ENCODE measurements around the gene PDGFD.

The PDGFD gene

DNA sequence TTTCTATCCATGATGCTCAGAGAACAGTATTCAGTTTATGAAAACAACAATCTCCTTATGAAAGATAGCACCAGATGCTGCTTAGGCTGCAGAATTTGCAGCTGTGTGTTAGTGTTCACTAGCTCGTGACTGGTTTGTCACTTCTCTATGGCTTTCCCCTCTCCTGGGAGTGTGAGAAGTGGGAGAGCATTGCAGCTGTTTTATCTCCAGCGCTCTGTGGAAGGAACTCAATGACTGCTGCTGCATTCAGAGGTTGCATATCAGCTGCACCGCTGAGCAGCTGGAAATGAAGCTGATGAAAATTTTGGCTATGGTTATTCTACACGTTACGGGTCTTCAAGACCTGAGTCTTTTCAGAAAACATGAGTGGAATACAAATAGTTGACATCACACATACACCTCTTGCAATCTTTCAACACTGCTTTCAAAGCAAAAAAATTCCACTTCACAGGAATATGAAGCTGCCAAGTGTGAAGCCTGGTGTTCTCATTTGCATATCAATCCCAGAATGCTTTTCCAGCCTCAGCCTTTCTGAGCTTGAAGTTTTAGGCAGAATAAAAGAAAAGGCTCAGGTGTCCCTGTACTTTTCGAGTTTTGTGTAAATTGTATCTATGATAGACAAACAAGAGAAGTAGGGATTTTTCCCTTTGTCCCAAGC lies 276.8 kb downstream of the PDGFD start:
- DNase-seq (ENCODE audit: low read depth, low spot score) = no peak

DNA sequence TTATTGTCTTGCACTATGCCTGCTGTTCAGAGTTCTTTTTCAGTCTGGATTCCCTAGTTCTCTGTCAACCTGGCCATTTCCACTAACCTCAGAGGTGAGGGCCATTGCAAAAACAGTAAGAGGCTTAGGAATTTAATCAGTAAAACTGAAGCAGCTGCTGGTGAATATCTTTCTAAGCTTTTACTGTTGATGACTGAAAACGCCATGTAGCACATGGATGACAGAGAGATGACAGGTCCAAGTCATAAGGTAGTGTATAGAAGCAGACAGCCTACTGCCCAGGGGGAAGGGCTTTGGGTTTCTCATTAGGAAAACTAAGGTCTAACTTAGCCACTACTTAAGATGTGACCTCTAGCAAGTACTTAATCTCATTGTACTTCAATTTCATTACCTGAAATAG lies 280.1 kb downstream of the PDGFD start:
- no peak for DNase-seq (ENCODE audit: low read depth, low spot score)

DNA sequence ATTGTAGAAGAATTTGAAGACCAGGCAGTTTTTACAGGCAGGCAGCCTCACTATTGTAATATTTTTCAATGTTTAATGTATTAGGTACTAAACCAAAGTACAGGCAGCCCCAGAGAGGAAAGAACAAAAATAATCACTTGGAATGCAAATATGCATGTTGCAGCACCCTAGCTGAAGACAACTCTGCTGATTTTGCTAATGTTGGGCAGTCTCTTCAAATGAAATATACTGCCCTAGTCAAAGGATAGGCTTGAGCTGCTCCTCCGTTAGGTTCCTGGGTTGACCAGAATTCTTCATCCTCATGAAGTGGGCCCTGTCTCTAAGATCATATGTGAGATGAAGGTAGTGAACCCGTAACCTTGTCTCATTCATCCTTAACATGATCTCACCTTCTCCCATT lies 280.7 kb downstream of the PDGFD start:
- DNase-seq (ENCODE audit: low read depth, low spot score) = no peak

DNA sequence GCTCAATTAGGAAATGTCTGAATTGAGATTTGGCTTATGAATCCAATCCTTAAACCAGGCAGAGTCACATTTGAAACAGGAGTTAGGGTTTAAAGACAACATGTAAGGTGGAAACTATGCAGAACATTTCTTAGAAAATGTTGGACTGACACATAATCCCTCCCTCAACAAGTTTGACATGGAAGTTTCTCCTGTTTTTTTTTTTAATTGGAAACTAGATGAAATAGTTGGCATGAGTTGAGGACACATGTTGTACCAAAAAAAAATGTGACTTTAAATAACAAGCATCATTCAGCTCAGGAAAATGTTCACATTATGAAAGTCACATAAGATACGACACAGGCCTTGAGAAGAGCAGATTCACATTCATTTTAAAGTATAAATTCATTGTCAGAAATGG lies 282.4 kb downstream of the PDGFD start:
- DNase-seq (ENCODE audit: low read depth, low spot score) = no peak

DNA sequence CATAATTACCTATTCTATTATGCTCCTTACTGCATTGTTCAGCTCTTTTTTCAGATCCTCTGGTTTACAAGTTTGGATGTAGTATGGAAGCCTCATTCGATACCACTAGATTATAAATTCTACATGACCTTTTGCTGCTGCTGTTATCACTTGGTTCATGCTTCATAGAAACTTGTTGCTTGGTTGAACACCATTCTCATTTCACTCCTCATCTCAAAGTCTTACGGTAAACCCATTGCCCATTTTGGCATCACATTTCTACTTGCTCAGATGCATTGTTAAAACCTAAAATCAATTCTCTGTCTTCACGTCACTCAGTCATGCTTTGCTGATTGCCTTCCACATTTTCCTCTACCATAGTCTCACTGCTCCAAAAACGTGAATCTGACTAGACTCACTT lies 283.0 kb downstream of the PDGFD start:
- no peak for DNase-seq (ENCODE audit: low read depth, low spot score)

DNA sequence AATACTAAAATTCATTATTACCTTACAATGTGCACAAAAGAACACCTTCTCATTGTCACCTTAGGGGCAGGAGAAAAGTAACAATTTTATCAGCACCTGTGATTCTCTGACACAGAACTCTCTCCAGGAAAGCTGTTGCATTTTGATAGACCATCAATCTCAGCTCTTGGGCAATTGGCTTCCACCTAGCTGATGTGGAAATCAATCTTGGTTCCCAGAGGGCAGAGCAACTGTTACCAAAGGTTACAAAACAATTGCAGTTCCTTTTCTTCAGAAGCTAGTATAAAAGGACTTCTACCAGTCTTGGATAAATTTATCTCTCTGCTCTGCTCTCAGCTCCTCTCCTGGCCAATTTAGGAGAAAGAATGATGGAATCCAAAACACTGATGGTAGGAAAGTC lies 285.3 kb downstream of the PDGFD start:
- no peak for DNase-seq (ENCODE audit: low read depth, low spot score)

DNA sequence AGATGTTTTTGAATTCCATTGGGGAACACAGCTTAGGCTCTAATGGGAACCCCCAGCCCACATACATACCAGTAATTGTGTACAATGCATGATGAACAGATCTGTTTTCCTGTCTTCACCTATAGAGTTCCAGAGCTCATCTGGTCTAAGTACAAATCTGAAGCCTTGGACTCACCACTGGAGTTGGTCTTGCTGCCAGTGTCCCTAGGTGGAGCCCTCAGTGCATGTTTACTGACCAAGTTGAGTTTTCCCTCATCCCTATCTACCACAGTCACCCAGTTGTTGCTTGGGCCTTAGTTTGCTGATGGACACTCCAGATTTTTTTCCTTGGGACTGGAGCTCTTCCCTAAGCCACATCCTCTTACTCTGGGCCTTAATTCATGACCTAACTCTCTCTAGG lies 286.7 kb downstream of the PDGFD start:
- no peak for DNase-seq (ENCODE audit: low read depth, low spot score)

DNA sequence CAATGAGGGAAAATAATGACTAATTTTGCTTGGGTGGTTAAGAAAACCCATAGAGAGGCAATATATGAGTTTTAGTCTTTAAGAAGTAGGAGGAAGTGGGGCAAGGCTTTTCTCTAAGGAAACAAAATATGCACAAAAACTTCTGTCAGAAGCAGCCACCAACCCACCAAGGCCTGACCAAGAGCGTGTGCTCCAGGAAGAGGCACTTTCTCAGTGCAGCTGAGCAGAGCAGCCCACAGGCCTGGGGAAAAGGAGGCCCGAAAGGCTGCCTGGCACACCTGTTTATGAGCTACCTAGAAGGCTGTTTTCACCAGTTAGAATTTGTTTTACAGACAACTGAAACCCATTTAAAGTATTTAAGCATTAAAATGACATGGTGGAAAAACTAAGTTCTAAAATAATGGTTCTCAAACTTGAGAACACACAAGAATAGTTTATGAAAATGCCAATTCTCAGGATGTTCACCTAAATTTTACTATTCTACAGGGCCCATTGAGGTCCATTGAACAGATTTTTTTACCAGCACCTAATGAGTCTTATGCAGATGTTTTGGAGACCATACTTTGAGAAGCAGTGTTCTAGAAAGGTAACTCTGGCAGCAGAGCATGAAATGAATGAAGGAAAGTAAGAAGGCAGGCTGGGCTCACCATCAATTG lies 288.0 kb downstream of the PDGFD start:
- DNase-seq (ENCODE audit: low read depth, low spot score) = no peak

DNA sequence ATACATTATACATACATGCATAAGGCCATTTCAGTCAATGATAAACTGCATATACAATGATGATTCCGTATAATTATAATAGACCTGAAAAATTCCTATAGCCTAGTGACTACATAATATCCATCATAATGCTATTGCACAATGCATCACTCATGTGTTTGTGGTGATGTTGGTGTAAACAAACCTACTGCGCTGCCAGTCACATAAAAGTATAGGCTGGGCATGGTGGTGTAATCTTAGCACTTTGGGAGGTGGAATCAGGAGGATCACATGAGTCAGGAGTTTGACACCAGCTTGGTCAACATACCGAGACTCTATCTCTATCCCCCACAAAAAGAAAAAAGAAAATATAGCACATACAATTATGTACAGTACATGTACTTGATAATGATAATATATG lies 291.2 kb downstream of the PDGFD start:
- no peak for DNase-seq (ENCODE audit: low read depth, low spot score)

DNA sequence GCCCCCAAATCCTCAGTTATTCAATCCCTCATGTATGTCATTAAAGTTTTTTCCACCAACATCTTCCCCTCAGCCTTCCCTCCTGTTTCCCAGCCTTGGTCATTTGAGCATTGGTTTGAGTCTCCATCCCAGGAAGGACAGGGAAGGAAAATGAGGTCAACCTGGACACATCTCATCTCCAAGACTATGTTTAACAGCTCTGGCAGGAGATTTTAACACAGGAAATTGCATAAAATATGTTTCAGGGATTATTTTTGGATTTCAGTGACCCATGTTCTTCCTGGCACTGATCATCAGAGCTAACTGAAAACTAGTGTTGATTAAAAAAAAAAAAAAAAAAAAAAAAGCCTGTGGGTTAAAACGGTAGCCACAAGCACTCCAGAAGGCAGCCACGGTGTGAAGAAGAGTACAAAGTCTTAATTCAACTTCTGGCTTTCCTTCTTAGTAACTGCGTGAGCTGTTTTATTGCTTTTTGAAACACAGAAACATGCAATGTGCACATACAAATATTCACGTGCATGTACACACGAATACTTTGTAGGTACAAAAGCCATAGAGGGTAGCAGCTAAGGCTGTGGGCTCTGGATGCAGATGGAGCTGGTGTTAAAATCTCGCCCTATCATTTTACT lies 291.9 kb downstream of the PDGFD start:
- no peak for DNase-seq (ENCODE audit: low read depth, low spot score)

DNA sequence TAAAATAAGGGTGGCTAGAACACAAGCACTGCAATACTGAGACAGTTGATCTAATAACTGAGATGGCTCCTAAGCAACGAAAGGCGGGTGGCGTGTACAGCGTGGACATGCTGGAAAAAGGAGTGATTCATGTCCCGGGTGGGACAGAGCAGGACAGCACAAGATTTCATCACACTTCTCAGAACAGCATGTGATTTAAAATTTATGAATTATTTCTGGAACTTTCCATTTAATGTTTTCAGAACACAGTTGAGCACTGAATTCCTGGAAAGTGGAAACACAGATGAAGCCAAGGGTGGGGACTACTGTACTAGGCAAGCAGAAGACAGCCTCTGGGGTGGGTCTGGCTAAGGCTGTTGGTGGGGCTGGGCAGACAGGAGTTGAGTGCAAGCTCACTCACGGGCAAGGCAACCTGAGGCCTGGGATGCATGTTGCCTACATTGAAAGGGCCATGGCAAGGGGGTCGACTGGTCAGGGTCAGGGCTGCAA lies 293.1 kb downstream of the PDGFD start:
- no peak for DNase-seq (ENCODE audit: low read depth, low spot score)

DNA sequence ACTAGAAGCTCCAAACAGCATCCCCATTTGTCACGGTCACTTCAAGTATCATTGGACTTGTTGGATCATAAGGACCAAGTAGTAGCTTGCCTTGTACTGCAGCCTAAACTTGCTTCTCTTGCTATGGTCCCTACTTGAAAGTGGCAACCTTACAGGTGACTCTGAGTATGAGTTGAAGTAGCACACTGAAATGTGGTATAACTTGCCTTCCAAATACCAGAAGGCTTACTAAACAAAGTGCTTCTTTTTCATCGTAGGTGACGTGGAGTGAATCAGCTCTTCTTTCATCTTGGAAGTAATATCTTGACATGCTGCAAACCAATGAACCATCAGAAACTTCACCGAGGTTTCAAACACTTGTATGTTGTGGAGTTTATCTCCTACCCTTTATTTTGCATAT lies 296.5 kb downstream of the PDGFD start:
- DNase-seq (ENCODE audit: low read depth, low spot score) = no peak

DNA sequence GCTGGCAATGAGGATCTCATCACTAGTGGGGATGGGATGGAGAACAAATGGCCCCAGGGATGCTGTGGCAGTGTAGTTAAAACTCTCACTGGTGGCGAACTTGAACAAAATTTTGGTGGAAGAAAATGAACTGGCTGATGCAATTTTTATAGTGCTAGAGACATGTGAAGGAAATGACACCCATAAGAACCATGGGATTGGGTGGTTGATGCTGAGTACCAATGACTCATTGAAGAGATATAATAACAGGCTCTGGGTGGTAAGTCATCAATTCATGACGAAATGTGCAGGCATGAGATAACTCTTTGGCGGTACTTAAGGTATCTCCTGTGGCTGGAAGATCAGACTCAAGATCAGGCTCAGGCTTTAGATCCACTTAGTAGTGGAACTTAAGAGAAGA lies 300.4 kb downstream of the PDGFD start:
- no peak for DNase-seq (ENCODE audit: low read depth, low spot score)

DNA sequence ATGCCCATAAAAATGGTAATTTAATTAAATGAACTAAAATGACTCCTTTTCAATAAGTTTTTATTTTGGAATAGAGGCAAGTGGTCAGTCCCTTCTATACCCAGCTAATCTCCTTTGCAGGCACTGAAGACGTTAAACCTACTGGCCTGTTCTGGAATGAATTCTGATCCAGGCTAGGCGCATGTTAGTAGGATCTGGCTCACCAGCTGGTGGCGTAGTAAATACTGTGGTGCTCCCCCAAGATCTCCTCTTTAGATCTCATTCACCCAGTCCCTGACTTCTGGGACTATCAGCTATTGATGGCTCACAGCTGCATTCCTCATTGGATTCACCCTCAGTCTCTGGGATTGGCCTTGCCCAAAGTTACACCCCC lies 301.2 kb downstream of the PDGFD start:
- DNase-seq (ENCODE audit: low read depth, low spot score) = no peak

DNA sequence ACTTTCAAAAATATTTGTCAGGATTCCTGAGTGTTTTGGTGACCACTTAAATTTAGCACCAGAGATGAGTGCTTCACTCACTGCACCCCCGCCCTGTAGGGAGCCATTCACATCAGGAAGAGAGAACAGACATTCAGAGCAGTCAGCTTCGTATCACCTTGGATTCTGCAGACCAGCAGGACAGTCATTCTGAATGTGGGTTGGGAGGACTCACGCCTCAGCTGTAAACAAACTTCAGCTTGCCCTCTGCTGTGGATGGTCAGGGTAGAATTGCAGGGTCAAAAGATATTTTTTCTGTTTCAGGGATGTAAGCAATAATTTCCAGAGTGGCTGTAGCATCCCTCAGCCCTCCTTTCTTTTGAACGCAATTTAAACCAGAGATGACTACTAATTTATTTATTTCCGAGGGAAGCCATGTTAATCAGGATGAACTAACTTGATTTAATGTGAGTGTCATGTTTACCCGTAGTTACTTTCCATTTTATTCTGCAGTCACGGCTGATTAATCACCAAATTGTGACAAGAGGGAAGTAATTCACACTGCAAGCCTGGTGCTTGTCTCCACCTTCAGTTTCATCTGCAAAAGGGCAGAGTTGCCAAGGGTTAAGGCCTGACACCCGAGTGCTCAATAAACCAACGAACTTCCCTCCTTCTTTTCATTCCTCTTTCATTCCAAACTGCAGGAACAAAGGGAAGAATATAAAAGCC lies 301.7 kb downstream of the PDGFD start:
- DNase-seq (ENCODE audit: low read depth, low spot score) = no peak
